GM12878 (cell line): ENCODE results near the gene BICD1.

Experiments
- CHD2 ChIP-seq: IDR thresholded peaks from 2 replicates; pipeline ENCODE4 v1.6.1; 2011; ENCODE audit warnings: low read depth, low read length, improper control_type of control experiment, borderline replicate concordance
- CTCF ChIP-seq, 3 experiments: IDR thresholded peaks in 2 of 3; conservative IDR thresholded peaks in 1 of 3; 2 replicates each; pipeline ENCODE4 v1.5.1; 2011; ENCODE audit warnings: low read depth in 3 of 3, low read length in 3 of 3, mild to moderate bottlenecking in 3 of 3, control low read depth in 2 of 3, moderate library complexity in 2 of 3, inconsistent platforms in 1 of 3, mixed read lengths in 1 of 3; ENCODE audit not compliant: control insufficient read depth in 2 of 3, insufficient read depth in 1 of 3; ENCODE audit errors: extremely low read depth in 1 of 3
- FOS ChIP-seq: IDR thresholded peaks from 3 replicates; pipeline ENCODE4 v1.6.1; 2011; ENCODE audit warnings: borderline replicate concordance; ENCODE audit not compliant: insufficient read length; ENCODE audit errors: extremely low read depth
- RFX5 ChIP-seq: IDR thresholded peaks from 2 replicates; pipeline ENCODE4 v1.6.1; 2011; ENCODE audit warnings: low read depth, low read length, improper control_type of control experiment

DNA sequence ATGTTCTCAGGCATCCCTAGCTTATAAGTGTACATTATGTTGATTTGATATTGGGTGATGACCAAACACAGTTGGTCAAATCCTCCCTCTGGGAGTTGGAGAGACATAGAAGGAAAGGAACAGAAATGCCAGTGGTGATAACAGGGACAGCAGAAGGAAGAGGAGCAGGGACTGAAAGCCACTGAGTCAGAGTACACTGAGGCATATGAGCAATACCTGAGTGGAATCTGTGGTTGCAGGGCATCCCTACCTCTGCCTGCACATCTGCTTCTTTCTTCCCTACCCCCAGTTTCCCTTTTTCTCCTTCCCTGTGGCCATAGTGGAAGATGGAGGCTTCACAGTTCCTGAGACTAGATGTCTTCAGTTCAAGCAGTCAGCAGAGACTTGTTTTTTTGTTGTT, 44.9 kb downstream of the BICD1 start:
- TF ChIP-seq CHD2 (no peak), CTCF (IDR thresholded peaks at IDR 0.05 in 2 of 3, conservative IDR thresholded peaks at IDR 0.05 in 1 of 3; ENCODE audit: control insufficient read depth in 2 of 3, extremely low read depth in 1 of 3, insufficient read depth in 1 of 3, low read depth in 3 of 3, low read length in 3 of 3) (no peak), RFX5 (no peak), FOS (no peak)
